K562 (cell line): ENCODE results near the gene ABCA10. TPM values are rescaled to one million over a fixed set of nuclear protein-coding genes. Genes with fewer than 3 reads are reported as not detected.

Experiments
- CEBPG ChIP-seq, 3 experiments: fragments of 200-800 bp in 1 of 3; sonication (Bioruptor generic) in 1 of 3; sonication (generic) in 1 of 3; formaldehyde crosslinking in 1 of 3; IDR thresholded peaks in 2 of 3; conservative IDR thresholded peaks in 1 of 3; 2 replicates each; pipeline versions ENCODE4 v1.6.1 to v1.8.0; 2016 to 2022; ENCODE audit warnings: missing compliant biosample characterization in 2 of 3, missing genetic modification characterization in 2 of 3, mild to moderate bottlenecking in 1 of 3, missing genetic modification reagents in 1 of 3
- NELFE ChIP-seq: IDR thresholded peaks from 2 replicates; pipeline ENCODE4 v1.6.1; 2011; ENCODE audit warnings: mild to moderate bottlenecking; ENCODE audit not compliant: insufficient read depth, insufficient read length
- RAD21 ChIP-seq, 2 experiments: fragments of 250-450 bp in 1 of 2; fragments of 450-650 bp in 1 of 2; sonication (Bioruptor Pico) in 1 of 2; formaldehyde crosslinking in 1 of 2; IDR thresholded peaks in 1 of 2; conservative IDR thresholded peaks in 1 of 2; 2 replicates each; pipeline versions ENCODE4 v1.4.0 to v1.8.0; 2020 to 2022; ENCODE audit warnings: mild to moderate bottlenecking in 2 of 2, moderate library complexity in 1 of 2
- polyA plus RNA-seq, 8 experiments: library from polyadenylated mRNA; depleted of rRNA in 4 of 8; stranded (reverse) in 5 of 8; unstranded in 3 of 8; fragments of >200 nt; fragmentation: Nextera tagmentation in 2 of 8; fragmentation: Illumina TruSeq in 1 of 8; extraction: Ambion mirVana in 2 of 8; extraction: Trizol in 1 of 8; gene quantifications; 2 replicates each; pipeline versions ENCODE4 v1.2.1 to v1.2.3, GENCODE V29; 2011 to 2014; ENCODE audit warnings: inconsistent platforms in 1 of 8, missing spikeins in 1 of 8
- total RNA-seq, 7 experiments: library from RNA; depleted of rRNA in 6 of 7; stranded (reverse); fragments of >200 nt in 6 of 7; fragmentation: Illumina TruSeq in 2 of 7; extraction: Trizol in 2 of 7; gene quantifications; 2 replicates each; pipeline versions ENCODE4 v1.2.1 to v1.2.3, GENCODE V29; 2011 to 2021; ENCODE audit warnings: low replicate concordance in 1 of 7
- TF ChIP-seq, protein P1 (sequence below), 2 experiments: fragments of 450-650 bp; formaldehyde crosslinking in 1 of 2; IDR thresholded peaks; 2 replicates each; pipeline versions ENCODE4 v1.4.0 to v1.6.1; 2014 to 2020; ENCODE audit warnings: mild to moderate bottlenecking in 2 of 2, borderline replicate concordance in 1 of 2, low read depth in 1 of 2
- TF ChIP-seq, protein P2 (sequence below): IDR thresholded peaks from 2 replicates; pipeline ENCODE4 v1.6.1; 2012; ENCODE audit warnings: low read depth, low read length, improper control_type of control experiment, borderline replicate concordance
- TF ChIP-seq, protein P3 (sequence below): fragments of 450-650 bp; formaldehyde crosslinking; IDR thresholded peaks from 2 replicates; pipeline ENCODE4 v1.4.0; 2020; ENCODE audit warnings: mild to moderate bottlenecking, moderate library complexity
- TF ChIP-seq, protein P4 (sequence below), 3 experiments: IDR thresholded peaks in 2 of 3; conservative IDR thresholded peaks in 1 of 3; 2 replicates each; pipeline ENCODE4 v1.5.1; 2011 to 2012; ENCODE audit warnings: low read length in 3 of 3, mild to moderate bottlenecking in 3 of 3, control low read depth in 2 of 3, improper control_type of control experiment in 1 of 3, inconsistent platforms in 1 of 3, low read depth in 1 of 3, mixed read lengths in 1 of 3, moderate library complexity in 1 of 3; ENCODE audit not compliant: insufficient read depth in 2 of 3

The ABCA10 gene
- total and polyA plus RNA-seq, 9 of the 15 experiments (the other 6 are each of a cell fraction or from before 2014, with no cell fraction given) = 0.04 to 0.45 (median 0.15) TPM; not detected in 1

DNA sequence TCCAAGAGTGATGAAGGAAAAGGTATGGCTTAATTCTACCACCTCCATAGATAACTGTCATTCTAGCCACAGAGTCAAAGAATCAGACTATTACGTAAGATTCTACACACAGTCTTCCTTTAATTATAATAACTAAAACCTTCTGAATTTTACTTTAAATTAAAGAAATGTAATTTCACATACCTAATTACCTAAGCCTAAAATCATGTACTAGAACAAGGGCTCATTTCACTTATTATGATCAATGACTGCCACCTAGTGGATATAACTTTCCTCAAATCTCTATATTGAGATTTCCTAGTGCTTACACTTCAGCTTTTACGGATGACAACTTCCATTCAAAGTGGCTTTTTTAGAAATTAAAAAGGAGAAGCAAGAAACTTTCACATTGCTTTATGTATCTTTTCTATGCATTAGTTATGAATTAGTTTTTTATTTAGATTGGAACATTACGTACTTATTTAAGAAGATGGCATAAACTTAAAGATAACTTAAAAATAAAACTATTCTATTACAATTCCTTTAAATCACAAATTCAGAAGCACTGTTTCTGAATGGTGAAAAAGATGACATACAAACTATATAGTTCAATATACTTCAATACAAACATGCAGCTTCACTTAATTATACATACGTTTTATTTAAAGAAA lies 18.2 kb upstream of the ABCA10 start (continued):
- TF ChIP-seq, protein P1, sequence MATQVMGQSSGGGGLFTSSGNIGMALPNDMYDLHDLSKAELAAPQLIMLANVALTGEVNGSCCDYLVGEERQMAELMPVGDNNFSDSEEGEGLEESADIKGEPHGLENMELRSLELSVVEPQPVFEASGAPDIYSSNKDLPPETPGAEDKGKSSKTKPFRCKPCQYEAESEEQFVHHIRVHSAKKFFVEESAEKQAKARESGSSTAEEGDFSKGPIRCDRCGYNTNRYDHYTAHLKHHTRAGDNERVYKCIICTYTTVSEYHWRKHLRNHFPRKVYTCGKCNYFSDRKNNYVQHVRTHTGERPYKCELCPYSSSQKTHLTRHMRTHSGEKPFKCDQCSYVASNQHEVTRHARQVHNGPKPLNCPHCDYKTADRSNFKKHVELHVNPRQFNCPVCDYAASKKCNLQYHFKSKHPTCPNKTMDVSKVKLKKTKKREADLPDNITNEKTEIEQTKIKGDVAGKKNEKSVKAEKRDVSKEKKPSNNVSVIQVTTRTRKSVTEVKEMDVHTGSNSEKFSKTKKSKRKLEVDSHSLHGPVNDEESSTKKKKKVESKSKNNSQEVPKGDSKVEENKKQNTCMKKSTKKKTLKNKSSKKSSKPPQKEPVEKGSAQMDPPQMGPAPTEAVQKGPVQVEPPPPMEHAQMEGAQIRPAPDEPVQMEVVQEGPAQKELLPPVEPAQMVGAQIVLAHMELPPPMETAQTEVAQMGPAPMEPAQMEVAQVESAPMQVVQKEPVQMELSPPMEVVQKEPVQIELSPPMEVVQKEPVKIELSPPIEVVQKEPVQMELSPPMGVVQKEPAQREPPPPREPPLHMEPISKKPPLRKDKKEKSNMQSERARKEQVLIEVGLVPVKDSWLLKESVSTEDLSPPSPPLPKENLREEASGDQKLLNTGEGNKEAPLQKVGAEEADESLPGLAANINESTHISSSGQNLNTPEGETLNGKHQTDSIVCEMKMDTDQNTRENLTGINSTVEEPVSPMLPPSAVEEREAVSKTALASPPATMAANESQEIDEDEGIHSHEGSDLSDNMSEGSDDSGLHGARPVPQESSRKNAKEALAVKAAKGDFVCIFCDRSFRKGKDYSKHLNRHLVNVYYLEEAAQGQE (IDR thresholded peaks at IDR 0.05; ENCODE audit: borderline replicate concordance) = peak; percentile 62; the same call in 1 of the 2 replicates
- TF ChIP-seq, protein P1 (CRISPR knock-in tag; IDR thresholded peaks at IDR 0.05; ENCODE audit: low read depth) = no peak
- TF ChIP-seq, protein P2, sequence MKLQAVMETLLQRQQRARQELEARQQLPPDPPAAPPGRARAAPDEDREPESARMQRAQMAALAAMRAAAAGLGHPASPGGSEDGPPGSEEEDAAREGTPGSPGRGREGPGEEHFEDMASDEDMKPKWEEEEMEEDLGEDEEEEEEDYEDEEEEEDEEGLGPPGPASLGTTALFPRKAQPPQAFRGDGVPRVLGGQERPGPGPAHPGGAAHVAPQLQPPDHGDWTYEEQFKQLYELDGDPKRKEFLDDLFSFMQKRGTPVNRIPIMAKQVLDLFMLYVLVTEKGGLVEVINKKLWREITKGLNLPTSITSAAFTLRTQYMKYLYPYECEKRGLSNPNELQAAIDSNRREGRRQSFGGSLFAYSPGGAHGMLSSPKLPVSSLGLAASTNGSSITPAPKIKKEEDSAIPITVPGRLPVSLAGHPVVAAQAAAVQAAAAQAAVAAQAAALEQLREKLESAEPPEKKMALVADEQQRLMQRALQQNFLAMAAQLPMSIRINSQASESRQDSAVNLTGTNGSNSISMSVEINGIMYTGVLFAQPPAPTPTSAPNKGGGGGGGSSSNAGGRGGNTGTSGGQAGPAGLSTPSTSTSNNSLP = 0 out of 2 replicates have a peak, but pooled peaks have one; percentile 34
- TF ChIP-seq, protein P3, sequence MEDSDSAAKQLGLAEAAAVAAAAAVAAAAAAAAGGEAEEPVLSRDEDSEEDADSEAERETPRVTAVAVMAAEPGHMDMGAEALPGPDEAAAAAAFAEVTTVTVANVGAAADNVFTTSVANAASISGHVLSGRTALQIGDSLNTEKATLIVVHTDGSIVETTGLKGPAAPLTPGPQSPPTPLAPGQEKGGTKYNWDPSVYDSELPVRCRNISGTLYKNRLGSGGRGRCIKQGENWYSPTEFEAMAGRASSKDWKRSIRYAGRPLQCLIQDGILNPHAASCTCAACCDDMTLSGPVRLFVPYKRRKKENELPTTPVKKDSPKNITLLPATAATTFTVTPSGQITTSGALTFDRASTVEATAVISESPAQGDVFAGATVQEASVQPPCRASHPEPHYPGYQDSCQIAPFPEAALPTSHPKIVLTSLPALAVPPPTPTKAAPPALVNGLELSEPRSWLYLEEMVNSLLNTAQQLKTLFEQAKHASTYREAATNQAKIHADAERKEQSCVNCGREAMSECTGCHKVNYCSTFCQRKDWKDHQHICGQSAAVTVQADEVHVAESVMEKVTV (CRISPR knock-in tag) = peak; percentile 79
- TF ChIP-seq, protein P4, sequence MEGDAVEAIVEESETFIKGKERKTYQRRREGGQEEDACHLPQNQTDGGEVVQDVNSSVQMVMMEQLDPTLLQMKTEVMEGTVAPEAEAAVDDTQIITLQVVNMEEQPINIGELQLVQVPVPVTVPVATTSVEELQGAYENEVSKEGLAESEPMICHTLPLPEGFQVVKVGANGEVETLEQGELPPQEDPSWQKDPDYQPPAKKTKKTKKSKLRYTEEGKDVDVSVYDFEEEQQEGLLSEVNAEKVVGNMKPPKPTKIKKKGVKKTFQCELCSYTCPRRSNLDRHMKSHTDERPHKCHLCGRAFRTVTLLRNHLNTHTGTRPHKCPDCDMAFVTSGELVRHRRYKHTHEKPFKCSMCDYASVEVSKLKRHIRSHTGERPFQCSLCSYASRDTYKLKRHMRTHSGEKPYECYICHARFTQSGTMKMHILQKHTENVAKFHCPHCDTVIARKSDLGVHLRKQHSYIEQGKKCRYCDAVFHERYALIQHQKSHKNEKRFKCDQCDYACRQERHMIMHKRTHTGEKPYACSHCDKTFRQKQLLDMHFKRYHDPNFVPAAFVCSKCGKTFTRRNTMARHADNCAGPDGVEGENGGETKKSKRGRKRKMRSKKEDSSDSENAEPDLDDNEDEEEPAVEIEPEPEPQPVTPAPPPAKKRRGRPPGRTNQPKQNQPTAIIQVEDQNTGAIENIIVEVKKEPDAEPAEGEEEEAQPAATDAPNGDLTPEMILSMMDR (IDR thresholded peaks at IDR 0.05 in 2 of 3, conservative IDR thresholded peaks at IDR 0.05 in 1 of 3; ENCODE audit: insufficient read depth in 2 of 3, low read depth in 1 of 3, low read length in 3 of 3) = peak in 2 of 3 experiments; percentile 34 to 76; a peak in 4 of 6 replicates
- no peak for TF ChIP-seq NELFE
- TF ChIP-seq CEBPG (CRISPR knock-in tag; IDR thresholded peaks at IDR 0.05) = no peak
- TF ChIP-seq CEBPG (tag; conservative IDR thresholded peaks at IDR 0.05 in 1 of 2, IDR thresholded peaks at IDR 0.05 in 1 of 2) = peak; percentile 44 to 78; a peak in 3 of 4 replicates
- TF ChIP-seq RAD21 (CRISPR knock-in tag; conservative IDR thresholded peaks at IDR 0.05 in 1 of 2, IDR thresholded peaks at IDR 0.05 in 1 of 2) = peak; percentile 87 to 88
- TF ChIP-seq, all 486 proteins: peak for 8
